Right lobe of liver (tissue), 6 donors: ENCODE measurements around the gene SHLD1. TPM values are rescaled to one million over a fixed set of nuclear protein-coding genes. Genes with fewer than 3 reads are reported as not detected.
A peak's percentile ranks its signal among the peaks of the same experiment; 100 is the strongest.
"Not testable (repeated sequence)": the region's sequence is repeated elsewhere in the genome, so short reads cannot be mapped to it uniquely, and the experiment has no call there.

Source experiments
- ATAC-seq, 4 donors: fragments of 200-7000 bp; cut with Tn5 transposase; one replicate each; pipeline ENCODE4 v1.9.1; 2020; ENCODE audit warnings: mild to moderate bottlenecking in 4 of 4, moderate library complexity in 4 of 4
- DNase-seq, 3 donors: peaks; one replicate each; pipeline ENCODE4 v3.0.0-alpha.2; 2020
- H3K27ac ChIP-seq, 3 donors: fragments of 200-600 bp; one replicate each; pipeline ENCODE4 v1.8.0; 2022
- H3K27me3 ChIP-seq, 2 donors: fragments of 200-600 bp; one replicate each; pipeline ENCODE4 v1.8.0; 2022
- H3K36me3 ChIP-seq, 4 donors: fragments of 200-600 bp; sonication (generic) in 1 of 4; one replicate each; pipeline versions ENCODE4 v1.5.1 to v1.8.0; 2017 to 2022; ENCODE audit warnings: control low read depth in 1 of 4
- H3K4me1 ChIP-seq, 4 donors: fragments of 200-600 bp; sonication (generic) in 1 of 4; one replicate each; pipeline versions ENCODE4 v1.5.1 to v1.8.0; 2017 to 2022; ENCODE audit warnings: control low read depth in 1 of 4
- H3K4me3 ChIP-seq, 3 donors: fragments of 200-600 bp; one replicate each; pipeline ENCODE4 v1.8.0; 2022
- H3K9me3 ChIP-seq, 4 donors: fragments of 200-600 bp; sonication (generic) in 1 of 4; one replicate each; pipeline versions ENCODE4 v1.5.1 to v1.8.0; 2017 to 2022; ENCODE audit warnings: control low read depth in 1 of 4
- POLR2A ChIP-seq: fragments of 450-650 bp; IDR thresholded peaks from one replicate; pipeline ENCODE4 v1.6.1; 2017; ENCODE audit warnings: antibody characterized with exemption, mild to moderate bottlenecking
- WGBS: methylation state at CpG from one replicate; pipeline ENCODE4 v1.1.6; 2018; ENCODE audit warnings: low coverage, low lambda C conversion rate; ENCODE audit not compliant: insufficient coverage; ENCODE audit errors: missing lambda C conversion rate; 5-methylcytosine and 5-hydroxymethylcytosine counted together
- intact Hi-C, 2 donors: fragments of 100-400 bp; cut with DNase I; formaldehyde crosslinking; loops; one replicate each; pipeline versions ENCODE4 v1.11.2 to v1.14.1; 2022
- total RNA-seq, 6 experiments: library from RNA; depleted of rRNA in 2 of 6; stranded (reverse); fragments of >200 nt in 2 of 6; fragmentation: NEBNext Ultra II Directional in 3 of 6; extraction: Animal tissue kit (Norgen Biotek cat#: 25700) in 3 of 6; gene quantifications; one replicate each; pipeline versions ENCODE4 v1.1.0 to v1.2.4, GENCODE V29; 2016 to 2023
- TF ChIP-seq, protein P1 (sequence below), 4 donors: fragments of 200-600 bp in 3 of 4; fragments of 450-650 bp in 1 of 4; IDR thresholded peaks; one replicate each; pipeline versions ENCODE4 v1.5.1 to v1.8.0; 2016 to 2022; ENCODE audit warnings: antibody characterized with exemption in 4 of 4, mild to moderate bottlenecking in 2 of 4
- donor health status: DM: no; HTN: yes; CAD: no.
- donor health status: DM: no; HTN: no; CAD: no.
- donor health status: DM: no; HTN: no; CAD: no.
- donor health status: DM: no; HTN: yes; CAD: no.
- donor health status: DM: no; HTN: yes; CAD: no.

SHLD1 gene
- total RNA-seq, 6 experiments from 2014 or later, result 0.69 to 1.9 (median 1.4) TPM; not detected in 1

DNA sequence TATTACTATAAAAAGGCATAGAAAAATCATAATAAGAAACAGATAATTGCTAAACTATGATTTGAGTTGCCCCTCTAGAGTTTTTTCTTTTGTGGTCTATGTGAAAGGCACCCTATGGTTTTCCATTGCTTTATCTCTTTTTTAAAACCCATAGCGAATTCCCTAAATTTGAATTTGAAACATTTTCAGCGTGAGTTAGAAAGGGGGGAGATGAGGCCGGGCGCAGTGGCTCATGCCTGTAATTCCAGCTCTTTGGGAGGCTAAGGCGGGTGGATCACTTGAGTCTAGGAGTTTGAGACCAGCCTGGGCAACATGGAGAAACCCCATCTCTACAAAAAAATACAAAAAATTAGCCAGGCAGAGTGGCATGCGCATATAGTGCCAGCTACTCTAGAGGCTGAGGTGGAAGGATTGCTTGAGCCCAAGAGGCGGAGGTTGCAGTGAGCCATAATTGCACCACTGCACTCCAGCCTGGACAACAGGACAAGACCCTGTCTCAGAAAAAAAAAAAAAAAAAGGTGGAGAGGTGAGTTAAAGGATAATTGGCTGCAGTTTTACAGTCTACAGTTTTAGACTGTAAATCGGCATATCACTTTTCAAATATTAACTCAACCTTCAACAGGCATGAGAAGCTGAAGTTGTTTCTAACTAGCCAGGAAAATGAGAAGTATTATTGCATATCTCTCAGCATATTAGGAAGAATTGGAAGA lies 46.3 kb downstream of the SHLD1 start:
- intact Hi-C loops, result no loop called here
- Histone ChIP-seq H3K36me3 (no peaks in the 10 kb centered on the region), H3K27me3 (no peaks in the 10 kb centered on the region), H3K4me1 (no peaks in the 10 kb centered on the region), H3K4me3 (no peak overlapping the region), H3K27ac (no peak overlapping the region), H3K9me3 (no peaks in the 10 kb centered on the region)
- WGBS, result 89% methylated on average over 8 of the region's 8 CpGs
- ATAC-seq (no peak), DNase-seq (no peak)
- no peak for TF ChIP-seq POLR2A
- TF ChIP-seq, protein P1, sequence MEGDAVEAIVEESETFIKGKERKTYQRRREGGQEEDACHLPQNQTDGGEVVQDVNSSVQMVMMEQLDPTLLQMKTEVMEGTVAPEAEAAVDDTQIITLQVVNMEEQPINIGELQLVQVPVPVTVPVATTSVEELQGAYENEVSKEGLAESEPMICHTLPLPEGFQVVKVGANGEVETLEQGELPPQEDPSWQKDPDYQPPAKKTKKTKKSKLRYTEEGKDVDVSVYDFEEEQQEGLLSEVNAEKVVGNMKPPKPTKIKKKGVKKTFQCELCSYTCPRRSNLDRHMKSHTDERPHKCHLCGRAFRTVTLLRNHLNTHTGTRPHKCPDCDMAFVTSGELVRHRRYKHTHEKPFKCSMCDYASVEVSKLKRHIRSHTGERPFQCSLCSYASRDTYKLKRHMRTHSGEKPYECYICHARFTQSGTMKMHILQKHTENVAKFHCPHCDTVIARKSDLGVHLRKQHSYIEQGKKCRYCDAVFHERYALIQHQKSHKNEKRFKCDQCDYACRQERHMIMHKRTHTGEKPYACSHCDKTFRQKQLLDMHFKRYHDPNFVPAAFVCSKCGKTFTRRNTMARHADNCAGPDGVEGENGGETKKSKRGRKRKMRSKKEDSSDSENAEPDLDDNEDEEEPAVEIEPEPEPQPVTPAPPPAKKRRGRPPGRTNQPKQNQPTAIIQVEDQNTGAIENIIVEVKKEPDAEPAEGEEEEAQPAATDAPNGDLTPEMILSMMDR (IDR thresholded peaks at IDR 0.05), result no peak

DNA sequence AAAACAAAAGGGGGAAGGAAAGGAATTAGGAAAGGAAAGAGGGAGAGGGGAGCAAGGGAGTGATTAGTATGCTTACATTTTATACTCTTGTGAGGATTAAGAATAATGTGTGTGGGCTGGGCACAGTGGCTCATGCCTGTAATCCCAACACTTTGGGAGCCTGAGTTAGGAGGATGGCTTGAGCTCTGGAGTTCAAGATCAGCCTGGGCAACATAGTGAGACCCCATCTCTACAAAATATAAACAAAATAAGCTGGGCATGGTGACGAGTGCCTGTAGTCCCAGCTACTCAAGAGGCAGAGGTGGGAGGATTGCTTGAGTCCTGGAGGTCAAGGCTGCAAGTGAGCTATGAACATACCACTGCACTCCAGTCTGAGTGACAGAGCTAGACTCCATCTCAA lies 47.0 kb downstream of the SHLD1 start:
- TF ChIP-seq POLR2A, result no peak
- TF ChIP-seq, protein P1 (IDR thresholded peaks at IDR 0.05), result no peak
- intact Hi-C loops, result no loop called here
- DNase-seq (no peak), ATAC-seq (no peak)
- no peak overlapping the region for H3K27ac ChIP-seq
- no CpG with 5 or more reads among the region's 1 CpG for WGBS
- no peaks in the 10 kb centered on the region for H3K9me3 ChIP-seq
- no peaks in the 10 kb centered on the region for H3K4me1 ChIP-seq
- H3K36me3 ChIP-seq, result no peaks in the 10 kb centered on the region
- no peak overlapping the region for H3K4me3 ChIP-seq
- no peaks in the 10 kb centered on the region for H3K27me3 ChIP-seq

- H3K36me3 ChIP-seq, result no peaks in the 10 kb centered on the region
- no peaks in the 10 kb centered on the region for H3K27me3 ChIP-seq
- 75% methylated on average over 5 of the region's 7 CpGs for WGBS
- intact Hi-C loops, result no loop called here
- TF ChIP-seq, protein P1 (IDR thresholded peaks at IDR 0.05), result no peak
- TF ChIP-seq POLR2A, result no peak
- H3K4me3 ChIP-seq, result no peak overlapping the region
- ATAC-seq (peak in 2 of 4 donors; percentile 20 to 36), DNase-seq (no peak)
- no peaks in the 10 kb centered on the region for H3K4me1 ChIP-seq
- H3K9me3 ChIP-seq, result no peaks in the 10 kb centered on the region
- no peak overlapping the region for H3K27ac ChIP-seq
These were observed 47.8 kb downstream of the SHLD1 start for GRCh38 chr20:5797843-5798462.

DNA sequence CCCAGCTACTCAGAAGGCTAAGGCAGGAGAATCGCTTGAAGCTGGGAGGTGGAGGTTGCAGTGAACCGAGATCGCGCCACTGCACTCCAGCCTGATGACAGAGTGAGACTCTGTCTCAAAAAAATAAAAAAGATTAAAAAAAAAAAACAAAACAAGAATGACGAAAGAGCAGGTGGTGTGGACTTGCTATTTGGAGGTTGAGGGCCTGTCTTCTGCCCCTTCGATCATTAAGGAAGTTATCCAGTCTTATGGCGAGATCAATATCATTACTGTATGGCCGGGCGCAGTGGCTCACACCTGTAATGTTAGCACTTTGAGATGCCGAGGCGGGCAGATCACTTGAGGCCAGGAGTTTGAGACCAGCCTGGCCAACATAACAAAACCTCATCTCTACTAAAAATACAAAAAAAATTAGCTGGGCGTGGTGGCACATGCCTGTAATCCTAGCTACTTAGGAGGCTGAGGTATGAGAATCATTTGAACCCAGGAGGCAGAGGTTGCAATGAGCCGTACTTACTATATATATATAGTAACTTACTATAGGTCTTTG lies 53.6 kb downstream of the SHLD1 start:
- DNase-seq, ATAC-seq, H3K9me3 ChIP-seq, H3K36me3 ChIP-seq, H3K27me3 ChIP-seq, H3K4me3 ChIP-seq: not testable (repeated sequence)
- Histone ChIP-seq H3K27ac (peak overlapping the region in 1 of 3 donors; percentile 56), H3K4me1 (peaks cover 0 to 20% (median 10%) of the 10 kb centered on the region in 4 donors)
- WGBS, result 76% methylated on average over 9 of the region's 13 CpGs
- intact Hi-C loops, result loop anchor here in 1 of 2 donors (10.0 kb wide), 1 partner anchor 271 kb away; no protein-coding TSS in a partner anchor
